PC-9 (cell line): ENCODE measurements around the gene CADPS2.

Source experiments
- EZH2 ChIP-seq: fragments of 200-600 bp; sonication (generic); IDR thresholded peaks from 2 replicates; pipeline ENCODE4 v1.8.0; 2017; ENCODE audit warnings: antibody characterized with exemption, low read depth
- TF ChIP-seq, protein P1 (sequence below): fragments of 200-600 bp; sonication (generic); conservative IDR thresholded peaks from 2 replicates; pipeline ENCODE4 v1.6.1; 2017; ENCODE audit warnings: mixed run types, antibody characterized with exemption, mild to moderate bottlenecking, moderate library complexity

DNA sequence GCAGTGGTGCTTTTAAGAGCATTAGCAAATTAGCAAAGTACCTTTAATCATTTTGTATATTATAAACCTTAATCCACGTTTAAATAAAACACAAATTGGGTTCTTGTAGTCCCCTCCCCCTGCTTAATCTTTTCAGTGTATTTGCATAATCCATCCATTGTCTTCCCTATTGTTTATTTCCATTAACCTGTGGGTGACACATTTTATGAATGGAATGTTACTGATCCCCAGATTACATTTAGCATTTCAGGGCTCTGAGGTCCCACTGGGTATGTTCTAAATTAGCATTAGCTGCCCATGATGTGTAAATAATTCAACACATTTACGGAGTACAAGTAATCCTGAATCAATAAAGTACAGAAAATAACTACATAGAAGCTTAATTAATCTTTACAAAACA, 443.3 kb downstream of the CADPS2 start:
- TF ChIP-seq, protein P1, sequence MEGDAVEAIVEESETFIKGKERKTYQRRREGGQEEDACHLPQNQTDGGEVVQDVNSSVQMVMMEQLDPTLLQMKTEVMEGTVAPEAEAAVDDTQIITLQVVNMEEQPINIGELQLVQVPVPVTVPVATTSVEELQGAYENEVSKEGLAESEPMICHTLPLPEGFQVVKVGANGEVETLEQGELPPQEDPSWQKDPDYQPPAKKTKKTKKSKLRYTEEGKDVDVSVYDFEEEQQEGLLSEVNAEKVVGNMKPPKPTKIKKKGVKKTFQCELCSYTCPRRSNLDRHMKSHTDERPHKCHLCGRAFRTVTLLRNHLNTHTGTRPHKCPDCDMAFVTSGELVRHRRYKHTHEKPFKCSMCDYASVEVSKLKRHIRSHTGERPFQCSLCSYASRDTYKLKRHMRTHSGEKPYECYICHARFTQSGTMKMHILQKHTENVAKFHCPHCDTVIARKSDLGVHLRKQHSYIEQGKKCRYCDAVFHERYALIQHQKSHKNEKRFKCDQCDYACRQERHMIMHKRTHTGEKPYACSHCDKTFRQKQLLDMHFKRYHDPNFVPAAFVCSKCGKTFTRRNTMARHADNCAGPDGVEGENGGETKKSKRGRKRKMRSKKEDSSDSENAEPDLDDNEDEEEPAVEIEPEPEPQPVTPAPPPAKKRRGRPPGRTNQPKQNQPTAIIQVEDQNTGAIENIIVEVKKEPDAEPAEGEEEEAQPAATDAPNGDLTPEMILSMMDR: no peak
- no peak for TF ChIP-seq EZH2
